HepG2 (cell line): ENCODE data around the gene DLG2. TPM values are rescaled to one million over a fixed set of nuclear protein-coding genes. Genes with fewer than 3 reads are reported as not detected.

Source experiments
- ATAC-seq: fragments of 200-7000 bp; cut with Tn5 transposase; 3 replicates; pipeline ENCODE4 v1.9.1; 2020; ENCODE audit warnings: mild to moderate bottlenecking, moderate library complexity
- BruUV-seq: library from RNA; stranded (reverse); fragments of 400-500 nt; replicated peaks from 2 replicates; lab custom pipeline; 2021; lab: Mats Ljungman, UMichigan
- CTCF ChIA-PET: fragments of 300-600 bp; formaldehyde crosslinking; extraction: SDS; loops from one replicate; lab custom pipeline; 2021; ENCODE audit warnings: low total read pairs, inconsistent platforms, low intra/inter-chr PET ratio; lab: Yijun Ruan, JAX
- POLR2A ChIA-PET: fragments of 350-600 bp; sonication (Branson Sonifier 250); formaldehyde crosslinking; loops from one replicate; lab custom pipeline; 2020; ENCODE audit warnings: antibody characterized with exemption, inconsistent platforms; lab: Yijun Ruan, JAX
- DNase-seq: peaks from one replicate; pipeline ENCODE4 v3.0.0-alpha.2; 2015; ENCODE audit warnings: low spot score
- FAIRE-seq: peaks from 3 replicates; lab custom pipeline; 2011; peaks lifted over from hg19 to GRCh38; lab: Jason Lieb, UNC
- H2AFZ ChIP-seq: one replicate; pipeline ENCODE4 v1.6.1; 2011; ENCODE audit warnings: low read length, inconsistent platforms
- H3K27ac ChIP-seq: fragments of 300-600 bp; 3 replicates; pipeline ENCODE4 v1.8.0; 2011; ENCODE audit warnings: mixed run types, mild to moderate bottlenecking, mixed read lengths, low read length, inconsistent platforms; ENCODE audit not compliant: insufficient read depth; ENCODE audit errors: extremely low read length
- H3K27me3 ChIP-seq, 2 experiments: fragments of 200-600 bp in 1 of 2; 2 replicates in 1 of 2; 3 replicates in 1 of 2; pipeline versions ENCODE4 v1.6.0 to v1.8.0; 2011; ENCODE audit warnings: low read length in 2 of 2, mild to moderate bottlenecking in 2 of 2, moderate library complexity in 2 of 2, inconsistent platforms in 1 of 2; ENCODE audit not compliant: insufficient read depth in 2 of 2, control insufficient read depth in 1 of 2
- H3K36me3 ChIP-seq, 2 experiments: fragments of 200-600 bp in 1 of 2; replicated peaks in 1 of 2; 2 replicates in 1 of 2; 3 replicates in 1 of 2; pipeline versions ENCODE4 v1.5.1 to v1.8.0; 2011; ENCODE audit warnings: low read length in 2 of 2, inconsistent platforms in 1 of 2; ENCODE audit not compliant: insufficient read depth in 2 of 2, control insufficient read depth in 1 of 2
- H3K4me1 ChIP-seq: 2 replicates; pipeline ENCODE4 v1.5.1; 2012; ENCODE audit warnings: low read length, inconsistent platforms; ENCODE audit not compliant: insufficient read depth
- H3K4me2 ChIP-seq: 2 replicates; pipeline ENCODE4 v1.6.0; 2011; ENCODE audit warnings: low read depth, low read length, inconsistent platforms
- H3K4me3 ChIP-seq, 3 experiments: fragments of 200-600 bp in 1 of 3; sonication (generic), shearing (Covaris generic) in 1 of 3; replicated peaks in 1 of 3; 2 replicates each; pipeline ENCODE4 v1.5.1; 2011 to 2016; ENCODE audit warnings: low read length in 3 of 3, inconsistent platforms in 2 of 3, low read depth in 2 of 3, mild to moderate bottlenecking in 2 of 3, control low read depth in 1 of 3, mixed read lengths in 1 of 3; ENCODE audit not compliant: insufficient read depth in 1 of 3
- H3K79me2 ChIP-seq: one replicate; pipeline ENCODE4 v1.6.1; 2011; ENCODE audit warnings: low read length, inconsistent platforms; ENCODE audit not compliant: insufficient read depth
- H3K9ac ChIP-seq: 2 replicates; pipeline ENCODE4 v1.6.0; 2011; ENCODE audit warnings: mild to moderate bottlenecking, low read depth, low read length, inconsistent platforms; ENCODE audit not compliant: insufficient read depth
- H3K9me3 ChIP-seq: 2 replicates; pipeline ENCODE4 v1.5.1; 2012; ENCODE audit warnings: mild to moderate bottlenecking, low read length
- H4K20me1 ChIP-seq: 2 replicates; pipeline ENCODE4 v1.6.0; 2011; ENCODE audit warnings: inconsistent platforms, mild to moderate bottlenecking, low read length, moderate library complexity; ENCODE audit not compliant: insufficient read depth
- BRF2 ChIP-seq: sonication (generic); formaldehyde crosslinking; IDR thresholded peaks from 2 replicates; pipeline ENCODE4 v1.8.1; 2022; ENCODE audit warnings: mild to moderate bottlenecking, missing genetic modification reagents
- DNMT1 ChIP-seq: sonication (generic); formaldehyde crosslinking; IDR thresholded peaks from 2 replicates; pipeline ENCODE4 v1.5.1; 2020; ENCODE audit warnings: mild to moderate bottlenecking, missing genetic modification reagents
- HOXD1 ChIP-seq: sonication (generic); formaldehyde crosslinking; IDR thresholded peaks from 2 replicates; pipeline ENCODE4 v1.5.0; 2020; ENCODE audit warnings: missing genetic modification reagents
- LCORL ChIP-seq, 2 experiments: fragments of 450-650 bp in 1 of 2; sonication (generic) in 1 of 2; formaldehyde crosslinking in 1 of 2; IDR thresholded peaks; 2 replicates each; pipeline versions ENCODE4 v1.5.0 to v1.6.1; 2017 to 2020; ENCODE audit warnings: antibody characterized with exemption in 1 of 2, missing genetic modification reagents in 1 of 2
- MEIS1 ChIP-seq: sonication (generic); formaldehyde crosslinking; IDR thresholded peaks from 2 replicates; pipeline ENCODE4 v1.9.0; 2021; ENCODE audit warnings: mild to moderate bottlenecking, missing genetic modification reagents, moderate library complexity, borderline replicate concordance
- MXD1 ChIP-seq: sonication (generic); formaldehyde crosslinking; IDR thresholded peaks from 2 replicates; pipeline ENCODE4 v1.4.0; 2020; ENCODE audit warnings: mild to moderate bottlenecking, missing genetic modification reagents
- MYC ChIP-seq: sonication (generic); formaldehyde crosslinking; IDR thresholded peaks from 2 replicates; pipeline ENCODE4 v1.9.0; 2021; ENCODE audit warnings: missing genetic modification reagents, borderline replicate concordance
- PBX3 ChIP-seq: sonication (generic); formaldehyde crosslinking; IDR thresholded peaks from 2 replicates; pipeline ENCODE4 v1.8.1; 2023; ENCODE audit warnings: missing genetic modification reagents, inconsistent platforms, borderline replicate concordance
- SATB2 ChIP-seq: sonication (generic); formaldehyde crosslinking; IDR thresholded peaks from 2 replicates; pipeline ENCODE4 v1.5.0; 2020; ENCODE audit warnings: missing genetic modification reagents
- UBTF ChIP-seq: sonication (generic); formaldehyde crosslinking; IDR thresholded peaks from 2 replicates; pipeline ENCODE4 v1.4.0; 2020; ENCODE audit warnings: mild to moderate bottlenecking, missing genetic modification reagents
- ZNF34 ChIP-seq: sonication (generic); formaldehyde crosslinking; IDR thresholded peaks from 2 replicates; pipeline ENCODE4 v1.4.0; 2020; ENCODE audit warnings: mild to moderate bottlenecking, missing genetic modification reagents, borderline replicate concordance
- ZNF446 ChIP-seq: sonication (generic); formaldehyde crosslinking; IDR thresholded peaks from 2 replicates; pipeline ENCODE4 v1.5.0; 2020; ENCODE audit warnings: mild to moderate bottlenecking, missing genetic modification reagents
- ZNF563 ChIP-seq: sonication (generic); formaldehyde crosslinking; IDR thresholded peaks from 2 replicates; pipeline ENCODE4 v1.8.0; 2022; ENCODE audit warnings: mild to moderate bottlenecking, moderate library complexity, missing genetic modification reagents
- ZNF607 ChIP-seq: sonication (generic); formaldehyde crosslinking; IDR thresholded peaks from 2 replicates; pipeline ENCODE4 v1.5.1; 2020; ENCODE audit warnings: missing genetic modification reagents, mild to moderate bottlenecking, borderline replicate concordance
- ZNF710 ChIP-seq: sonication (generic); formaldehyde crosslinking; IDR thresholded peaks from 2 replicates; pipeline ENCODE4 v1.5.0; 2020; ENCODE audit warnings: mild to moderate bottlenecking, missing genetic modification reagents, borderline replicate concordance
- ZNF777 ChIP-seq: sonication (generic); formaldehyde crosslinking; IDR thresholded peaks from 2 replicates; pipeline ENCODE4 v1.4.0; 2020; ENCODE audit warnings: missing genetic modification reagents
- ZNF879 ChIP-seq: sonication (generic); formaldehyde crosslinking; IDR thresholded peaks from 2 replicates; pipeline ENCODE4 v1.8.1; 2023; ENCODE audit warnings: missing genetic modification reagents
- ZNF891 ChIP-seq: sonication (generic); formaldehyde crosslinking; IDR thresholded peaks from 2 replicates; pipeline ENCODE4 v1.5.0; 2020; ENCODE audit warnings: mild to moderate bottlenecking, missing genetic modification reagents
- WGBS: methylation state at CpG from one replicate; pipeline ENCODE4 v1.1.6; 2017; ENCODE audit warnings: low lambda C conversion rate; 5-methylcytosine and 5-hydroxymethylcytosine counted together
- in situ Hi-C: cut with HindIII; loops from 2 replicates; pipeline ENCODE4 v1.10.0; 2017; ENCODE audit warnings: low pct_unique_long_range_greater_than_20kb; ENCODE audit not compliant: extremely low pct_ligation_motif_present
- intact Hi-C: fragments of 100-400 bp; cut with micrococcal nuclease; formaldehyde crosslinking; loops from one replicate; pipeline ENCODE4 v1.10.0; 2022; ENCODE audit not compliant: unreplicated experiment
- polyA plus RNA-seq, 8 experiments: library from polyadenylated mRNA; depleted of rRNA in 3 of 8; stranded (reverse) in 7 of 8; unstranded in 1 of 8; fragments of >200 nt; fragmentation: Illumina TruSeq in 4 of 8; extraction: Trizol in 4 of 8; gene quantifications; 2 replicates each; pipeline versions ENCODE4 v1.2.1 to v1.2.3, GENCODE V29; 2011 to 2016; ENCODE audit warnings: low read depth in 4 of 8, missing spikeins in 1 of 8, mixed read lengths in 1 of 8; ENCODE audit not compliant: insufficient read depth in 1 of 8
- total RNA-seq, 5 experiments: library from RNA; depleted of rRNA; stranded (reverse); fragments of >200 nt; fragmentation: Illumina TruSeq; extraction: Trizol; gene quantifications; 2 replicates each; pipeline ENCODE4 v1.2.3, GENCODE V29; 2016; ENCODE audit warnings: low read depth in 1 of 5

The DLG2 gene
- total and polyA plus RNA-seq, 2 of the 13 experiments (the other 11 are each of a cell fraction or from before 2014, with no cell fraction given): 0.46 to 1.0 TPM

GRCh38 chr11:84273541-84273940, 1353.6 kb downstream of the DLG2 start (continued):
- TF ChIP-seq LCORL (IDR thresholded peaks at IDR 0.05): no peak
- TF ChIP-seq LCORL (CRISPR knock-in tag; IDR thresholded peaks at IDR 0.05): no peak
- no peak for TF ChIP-seq ZNF563 (CRISPR knock-in tag)
- TF ChIP-seq HOXD1 (CRISPR knock-in tag): no peak
- TF ChIP-seq PBX3: no peak
- no peak for TF ChIP-seq ZNF34 (CRISPR knock-in tag)
- no peak for TF ChIP-seq BRF2 (CRISPR knock-in tag)
- TF ChIP-seq MEIS1 (CRISPR knock-in tag): no peak
- TF ChIP-seq ZNF607 (CRISPR knock-in tag): no peak
- no peak for TF ChIP-seq ZNF777

- FAIRE-seq (no peak), ATAC-seq (no peak), DNase-seq (no peak)
- intact Hi-C loops (no loop called here), in situ Hi-C loops (no loop called here)
- Histone ChIP-seq H3K36me3 (no peaks in the 10 kb centered on the region), H3K27ac (no peak overlapping the region), H3K27me3 (no peaks in the 10 kb centered on the region), H4K20me1 (no peaks in the 10 kb centered on the region), H2AFZ (no peak overlapping the region), H3K9ac (no peak overlapping the region), H3K4me3 (no peak overlapping the region), H3K9me3 (no peaks in the 10 kb centered on the region), H3K4me1 (no peaks in the 10 kb centered on the region), H3K4me2 (no peak overlapping the region), H3K79me2 (no peaks in the 10 kb centered on the region)
- no TSS peak for BruUV-seq
- POLR2A ChIA-PET: no interaction called here
- 57% methylated on average over 6 of the region's 6 CpGs for WGBS
- CTCF ChIA-PET: no interaction called here
- TF ChIP-seq MXD1 (CRISPR knock-in tag) (no peak), ZNF891 (CRISPR knock-in tag) (no peak), UBTF (CRISPR knock-in tag) (no peak), SATB2 (no peak), ZNF710 (CRISPR knock-in tag) (no peak), ZNF879 (CRISPR knock-in tag) (no peak), ZNF446 (CRISPR knock-in tag) (no peak), DNMT1 (CRISPR knock-in tag) (no peak), MYC (CRISPR knock-in tag) (no peak)
Measured at GRCh38 chr11:84270466-84270865, 1356.7 kb downstream of the DLG2 start.
